Heart left ventricle (tissue), 16 donors: ENCODE data around the gene FBXL7. TPM values are rescaled to one million over a fixed set of nuclear protein-coding genes. Genes with fewer than 3 reads are reported as not detected.

ENCODE experiments used
- ATAC-seq, 4 donors: fragments of 200-7000 bp; cut with Tn5 transposase; one replicate each; pipeline ENCODE4 v1.9.1; 2020 to 2022; ENCODE audit warnings: moderate library complexity in 4 of 4, mild to moderate bottlenecking in 3 of 4, moderate number of reproducible peaks in 1 of 4
- DNase-seq, 5 donors: peaks; one replicate each; pipeline ENCODE4 v3.0.0-alpha.2; 2020
- H3K27ac ChIP-seq, 12 donors: fragments of 200-600 bp; sonication (generic) in 4 of 12; one replicate each; pipeline versions ENCODE4 v1.5.0 to v1.8.0; 2016 to 2022; ENCODE audit warnings: mild to moderate bottlenecking in 2 of 12
- H3K27me3 ChIP-seq, 9 donors: fragments of 200-600 bp; sonication (generic) in 2 of 9; one replicate each; pipeline versions ENCODE4 v1.5.1 to v1.8.0; 2016 to 2022; ENCODE audit warnings: mild to moderate bottlenecking in 3 of 9
- H3K36me3 ChIP-seq, 9 donors: fragments of 200-600 bp; sonication (generic) in 2 of 9; one replicate each; pipeline versions ENCODE4 v1.5.0 to v1.8.0; 2018 to 2022; ENCODE audit warnings: mild to moderate bottlenecking in 2 of 9
- H3K4me1 ChIP-seq, 12 donors: fragments of 200-600 bp; sonication (generic) in 4 of 12; one replicate each; pipeline versions ENCODE4 v1.5.0 to v1.8.0; 2016 to 2022; ENCODE audit warnings: mild to moderate bottlenecking in 3 of 12
- H3K4me3 ChIP-seq, 12 donors: fragments of 200-600 bp; sonication (generic) in 4 of 12; one replicate each; pipeline versions ENCODE4 v1.5.0 to v1.8.0; 2017 to 2022; ENCODE audit warnings: mild to moderate bottlenecking in 9 of 12, moderate library complexity in 4 of 12
- H3K9me3 ChIP-seq, 12 donors: fragments of 200-600 bp; sonication (generic) in 4 of 12; one replicate each; pipeline versions ENCODE4 v1.5.0 to v1.8.0; 2016 to 2022; ENCODE audit warnings: mild to moderate bottlenecking in 1 of 12
- CTCF ChIP-seq, 12 donors: fragments of 200-600 bp; sonication (generic) in 4 of 12; IDR thresholded peaks; one replicate each; pipeline versions ENCODE4 v1.5.0 to v1.8.0; 2018 to 2022; ENCODE audit warnings: antibody characterized with exemption in 12 of 12, mild to moderate bottlenecking in 5 of 12
- POLR2A ChIP-seq, 2 donors: fragments of 450-650 bp; IDR thresholded peaks; one replicate each; pipeline ENCODE4 v1.6.1; 2017; ENCODE audit warnings: antibody characterized with exemption in 2 of 2, mild to moderate bottlenecking in 2 of 2, moderate library complexity in 2 of 2
- whole genome bisulfite sequencing, 4 donors: extraction: QIAGEN DNeasy Blood & Tissue Kit in 2 of 4; methylation state at CpG; one replicate each; pipeline versions ENCODE4 v1.1.5 to v1.1.7; 2013 to 2018; 5-methylcytosine and 5-hydroxymethylcytosine counted together
- intact Hi-C, 10 donors: fragments of 100-400 bp; cut with DNase I; formaldehyde crosslinking; loops; one replicate each; pipeline versions ENCODE4 v1.11.1 to v1.14.2; 2022
- polyA plus RNA-seq, 2 donors: library from polyadenylated mRNA; stranded (reverse); fragments of 200-250 nt; gene quantifications; one replicate each; pipeline ENCODE4 v1.2.3, GENCODE V29; 2013
- total RNA-seq, 9 donors: library from RNA; depleted of rRNA in 2 of 9; stranded (reverse); fragments of >200 nt in 2 of 9; fragmentation: NEBNext Ultra II Directional in 3 of 9; extraction: Animal tissue kit (Norgen Biotek cat#: 25700) in 3 of 9; gene quantifications; one replicate each; pipeline versions ENCODE4 v1.1.0 to v1.2.4, GENCODE V29; 2016 to 2023
- donor health status: ischemic (EF 13 %, LVEDD 7.1; RV severe dilation, severe dysfunction).
- donor health status: healthy with polysubstance abuse.
- donor health status: DM: no; HTN: yes; CAD: no.
- donor health status: DM: no; HTN: no; CAD: no.
- donor health status: ischemic (EF 25% LVEDD 6.9; RV normal size, moderate dysfunction).
- donor health status: ischemic (EF 25% LVEDD 5.7; RV mildly dilated, moderate dysfunction).
- donor health status: healthy.
- donor health status: DM: yes; HTN: yes; CAD: no.
- donor health status: ischemic (EF 35%, LVEDD 5.7; RV mildly dilated, moderate dysfunction).
- donor health status: nonischemic (EF 11% LVEDD 7.7; RV severe dilation, severe dysfunction).
- donor health status: DM: yes; HTN: yes; CAD: no.
- donor health status: PGD.
- donor health status: ischemic (EF 29% LVEDD 5.4; RV normal size, mild dysfunction).
- donor health status: nonischemic (EF 23%, LVEDD 6.1; RV moderate dilation, normal function).

Gene FBXL7
- total and polyA plus RNA-seq, 11 donors, result 8.7 to 27.6 (median 24.3) TPM

GRCh38 chr5:15692706-15693381, 192.9 kb downstream of the FBXL7 start:
- H3K36me3 ChIP-seq, result no peaks in the 10 kb centered on the region
- H3K4me3 ChIP-seq, result no peak overlapping the region
- DNase-seq (no peak), ATAC-seq (no peak)
- no peaks in the 10 kb centered on the region for H3K9me3 ChIP-seq
- H3K27ac ChIP-seq, result no peak overlapping the region
- H3K4me1 ChIP-seq, result peaks cover 0 to 55% (median 34%) of the 10 kb centered on the region in 12 donors
- intact Hi-C loops, result no loop called here
- WGBS, 4 donors, result 63 to 79% (median 71%) methylated on average over 7 of the region's 7 CpGs
- H3K27me3 ChIP-seq, result no peaks in the 10 kb centered on the region
- TF ChIP-seq POLR2A (IDR thresholded peaks at IDR 0.05), result no peak
- TF ChIP-seq CTCF (IDR thresholded peaks at IDR 0.05), result no peak

- TF ChIP-seq POLR2A (IDR thresholded peaks at IDR 0.05) (no peak), CTCF (IDR thresholded peaks at IDR 0.05) (no peak)
- 89 to 97% (median 97%) methylated on average over 6 of the region's 6 CpGs for WGBS, 4 donors
- intact Hi-C loops, result no loop called here
- DNase-seq (no peak), ATAC-seq (no peak)
- Histone ChIP-seq H3K27me3 (no peaks in the 10 kb centered on the region), H3K4me1 (peaks cover 0 to 57% (median 34%) of the 10 kb centered on the region in 12 donors), H3K36me3 (no peaks in the 10 kb centered on the region), H3K4me3 (no peak overlapping the region), H3K27ac (no peak overlapping the region), H3K9me3 (no peaks in the 10 kb centered on the region)
These were observed 193.4 kb downstream of the FBXL7 start for GRCh38 chr5:15693382-15693728.

- intact Hi-C loops, result no loop called here
- Histone ChIP-seq H3K4me1 (peaks cover 0 to 57% (median 34%) of the 10 kb centered on the region in 12 donors), H3K27me3 (no peaks in the 10 kb centered on the region), H3K4me3 (no peak overlapping the region), H3K27ac (peak overlapping the region in 2 of 12 donors; percentile 41 to 65), H3K36me3 (no peaks in the 10 kb centered on the region), H3K9me3 (no peaks in the 10 kb centered on the region)
- no peak for DNase-seq
- WGBS, 4 donors, result 72 to 85% (median 77%) methylated on average over 6 of the region's 6 CpGs
- TF ChIP-seq POLR2A (IDR thresholded peaks at IDR 0.05) (no peak), CTCF (IDR thresholded peaks at IDR 0.05) (no peak)
- ATAC-seq, result peak in 2 of 4 donors; percentile 13 to 30
These were observed 194.0 kb downstream of the FBXL7 start for GRCh38 chr5:15693933-15694332.

GRCh38 chr5:15694696-15695214, 194.8 kb downstream of the FBXL7 start:
- peak in 1 of 4 donors; percentile 25 for ATAC-seq
- 13 to 37% (median 33%) methylated on average over 2 of the region's 2 CpGs for WGBS, 4 donors
- no peak for TF ChIP-seq CTCF (IDR thresholded peaks at IDR 0.05)
- TF ChIP-seq POLR2A (IDR thresholded peaks at IDR 0.05), result no peak
- Histone ChIP-seq H3K4me1 (peaks cover 0 to 58% (median 34%) of the 10 kb centered on the region in 12 donors), H3K27ac (peak overlapping the region in 9 of 12 donors; percentile 0 to 65 (median 48)), H3K4me3 (no peak overlapping the region), H3K27me3 (no peaks in the 10 kb centered on the region), H3K9me3 (no peaks in the 10 kb centered on the region), H3K36me3 (no peaks in the 10 kb centered on the region)
- intact Hi-C loops, result loop anchor here in 1 of 10 donors (5.0 kb wide), 1 partner anchor 43 kb away; no protein-coding TSS in a partner anchor
- no peak for DNase-seq
